NCI-H2107 treated with DMSO at 0.1 percent for 48 hours (cell line): Measurements from ENCODE around the gene ABCG1.

Experiments
- DNase-seq: peaks from one replicate; lab custom pipeline; 2025; ENCODE audit not compliant: unreplicated experiment; lab: John Stamatoyannopoulos, UW

Gene ABCG1

GRCh38 chr21:42343101-42343500 lies 124.2 kb downstream of the ABCG1 start:
- no peak for DNase-seq

GRCh38 chr21:42343556-42343955 lies 124.6 kb downstream of the ABCG1 start:
- DNase-seq = no peak

GRCh38 chr21:42343963-42344510 lies 125.1 kb downstream of the ABCG1 start:
- DNase-seq = no peak

GRCh38 chr21:42344631-42345030 lies 125.7 kb downstream of the ABCG1 start:
- DNase-seq = no peak

GRCh38 chr21:42346441-42346840 lies 127.5 kb downstream of the ABCG1 start:
- DNase-seq = no peak
